ENCODE results near the gene ARL2BP.
"Not testable (repeated sequence)": the region's sequence is repeated elsewhere in the genome, so short reads cannot be mapped to it uniquely, and the experiment has no call there.

ARL2BP gene

DNA sequence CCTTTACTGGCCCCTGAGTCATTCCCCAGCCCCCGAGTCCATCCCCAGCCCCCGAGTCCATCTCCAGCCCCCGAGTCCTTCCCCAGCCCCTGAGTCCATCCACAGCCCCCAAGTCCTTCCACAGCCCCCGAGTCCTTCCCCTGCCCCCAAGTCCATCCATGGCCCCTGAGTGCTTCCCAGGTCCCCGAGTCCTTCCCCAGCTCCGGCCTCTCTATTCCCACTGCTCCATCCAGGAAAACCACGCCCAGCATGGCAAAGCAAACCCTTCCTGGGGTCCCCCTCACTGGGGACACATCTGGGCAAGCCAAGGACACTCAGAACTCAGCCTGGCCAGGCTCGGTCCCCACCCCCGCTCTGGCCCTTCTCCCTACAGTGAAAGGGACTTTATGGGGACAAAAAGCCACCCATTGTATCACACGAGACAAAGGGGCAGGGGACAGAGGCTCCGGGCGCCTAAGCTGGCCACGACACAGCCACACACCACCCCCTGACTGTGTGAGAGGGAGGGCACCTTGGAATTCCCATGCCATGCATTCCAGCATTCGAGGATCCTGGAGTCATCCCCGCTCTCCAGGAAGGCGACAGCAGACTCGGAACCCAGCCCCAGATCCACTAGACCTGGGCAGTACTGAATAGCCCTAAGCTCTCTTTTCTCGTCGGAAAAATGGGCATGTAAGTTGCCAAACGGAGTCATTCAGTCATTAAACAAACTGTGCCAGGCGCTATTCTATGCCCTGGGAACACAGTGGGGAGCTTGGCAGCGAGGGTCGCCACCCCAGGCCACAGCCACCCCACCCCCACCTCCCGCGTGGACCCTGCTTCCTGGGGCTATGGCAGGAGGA lies 25.4 kb downstream of the ARL2BP start:
- no peak overlapping the region for H3K4me3 ChIP-seq (ENCODE audit: low read depth, low read length)
- no peak for DNase-seq (ENCODE audit: low read depth)
- no peak for TF ChIP-seq CTCF (IDR thresholded peaks at IDR 0.05; ENCODE audit: low read depth, low read length, missing control alignments)

- no peak for DNase-seq (ENCODE audit: low read depth)
- TF ChIP-seq CTCF (IDR thresholded peaks at IDR 0.05; ENCODE audit: low read depth, low read length, missing control alignments): no peak
- H3K4me3 ChIP-seq (ENCODE audit: low read depth, low read length): no peak overlapping the region
Measured at GRCh38 chr16:57271063-57271345, 25.9 kb downstream of the ARL2BP start.

- TF ChIP-seq CTCF (IDR thresholded peaks at IDR 0.05; ENCODE audit: low read depth, low read length, missing control alignments): no peak
- no peak overlapping the region for H3K4me3 ChIP-seq (ENCODE audit: low read depth, low read length)
- DNase-seq (ENCODE audit: low read depth): no peak
Measured at GRCh38 chr16:57271867-57272495, 26.9 kb downstream of the ARL2BP start.

DNA sequence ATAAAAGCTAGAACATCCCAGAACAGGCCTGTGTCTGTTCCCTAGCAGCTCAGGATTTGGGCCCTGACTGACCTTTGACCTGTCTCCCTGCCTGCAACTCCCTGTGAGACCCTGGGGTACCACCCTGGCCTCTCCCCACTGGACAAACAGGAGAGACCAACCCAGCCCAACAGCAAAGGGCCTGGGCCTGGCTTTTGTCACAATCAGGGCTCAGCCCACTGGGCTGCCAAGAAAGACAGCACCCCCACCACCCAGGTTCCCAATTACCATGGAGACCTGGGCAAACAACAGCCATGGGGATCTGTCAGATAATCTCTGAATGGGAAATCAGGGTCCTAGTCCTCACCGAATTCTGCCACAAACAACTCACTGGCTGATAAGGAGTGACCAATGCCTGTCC lies 28.3 kb downstream of the ARL2BP start:
- no peak for DNase-seq (ENCODE audit: low read depth)
- H3K4me3 ChIP-seq (ENCODE audit: low read depth, low read length): no peak overlapping the region
- no peak for TF ChIP-seq CTCF (IDR thresholded peaks at IDR 0.05; ENCODE audit: low read depth, low read length, missing control alignments)

- H3K4me3 ChIP-seq (ENCODE audit: low read depth, low read length): no peak overlapping the region
- no peak for TF ChIP-seq CTCF (IDR thresholded peaks at IDR 0.05; ENCODE audit: low read depth, low read length, missing control alignments)
- no peak for DNase-seq (ENCODE audit: low read depth)
Measured at GRCh38 chr16:57273826-57274225, 28.8 kb downstream of the ARL2BP start.

GRCh38 chr16:57275946-57276345 lies 30.9 kb downstream of the ARL2BP start:
- not testable (repeated sequence) for H3K4me3 ChIP-seq (ENCODE audit: low read depth, low read length); DNase-seq (ENCODE audit: low read depth)

- no peak overlapping the region for H3K4me3 ChIP-seq (ENCODE audit: low read depth, low read length)
- TF ChIP-seq CTCF (IDR thresholded peaks at IDR 0.05; ENCODE audit: low read depth, low read length, missing control alignments): no peak
- DNase-seq (ENCODE audit: low read depth): no peak
Measured at GRCh38 chr16:57276596-57276995, 31.5 kb downstream of the ARL2BP start.

Measured in GM12864 (cell line).